ENCODE data around the gene PPP1R14C. TPM values are rescaled to one million over a fixed set of nuclear protein-coding genes. Genes with fewer than 3 reads are reported as not detected.

The PPP1R14C gene
- polyA plus RNA-seq, 2 of the 4 experiments (the other 2 are of a cell fraction): 0.34 to 0.43 TPM

- ChIA-PET CTCF (no interaction called here), POLR2A (no interaction called here)
- Histone ChIP-seq H3K4me3 (no peak overlapping the region), H3K9me3 (no peaks in the 10 kb centered on the region), H3K4me2 (no peak overlapping the region), H3K27ac (no peak overlapping the region), H3K4me1 (no peaks in the 10 kb centered on the region)
- no peak for ATAC-seq
- no peak for DNase-seq (ENCODE audit: low read depth in 1 of 2, low spot score in 1 of 2)
- WGBS (ENCODE audit: missing lambda C conversion rate): 22% methylated on average over 9 of the region's 9 CpGs
- TF ChIP-seq JUNB (IDR thresholded peaks at IDR 0.05) (no peak), MYC (IDR thresholded peaks at IDR 0.05; ENCODE audit: borderline replicate concordance, low read length) (no peak), CBX8 (IDR thresholded peaks at IDR 0.05) (no peak), MAX (IDR thresholded peaks at IDR 0.05) (no peak), EHMT2 (IDR thresholded peaks at IDR 0.05; ENCODE audit: low read depth) (no peak), POLR2AphosphoS2 (conservative IDR thresholded peaks at IDR 0.05; ENCODE audit: low read length) (no peak), HMGXB4 (CRISPR knock-in tag; IDR thresholded peaks at IDR 0.05; ENCODE audit: borderline replicate concordance) (no peak), ESRRA (IDR thresholded peaks at IDR 0.05; ENCODE audit: borderline replicate concordance, low read length) (no peak)
- no peak for FAIRE-seq
Observed at GRCh38 chr6:150129616-150130505, 13.0 kb upstream of the PPP1R14C start.

GRCh38 chr6:150133686-150134085, 9.2 kb upstream of the PPP1R14C start:
- Histone ChIP-seq H3K27ac (no peak overlapping the region), H3K4me3 (no peak overlapping the region), H3K4me1 (no peaks in the 10 kb centered on the region), H3K4me2 (no peak overlapping the region), H3K9me3 (no peaks in the 10 kb centered on the region)
- CTCF ChIA-PET: interaction anchor here (0.9 to 1.4 kb wide), 2 partner anchors 51 to 61 kb away, joined by 3 read pairs; no protein-coding TSS in a partner anchor
- WGBS (ENCODE audit: missing lambda C conversion rate): 36% methylated on average over 2 of the region's 2 CpGs
- no peak for TF ChIP-seq HOXB5 (CRISPR knock-in tag; IDR thresholded peaks at IDR 0.05)
- TF ChIP-seq ATOH8 (CRISPR knock-in tag; IDR thresholded peaks at IDR 0.05; ENCODE audit: low read depth): no peak
- no peak for TF ChIP-seq HOXB13 (CRISPR knock-in tag; IDR thresholded peaks at IDR 0.05; ENCODE audit: low read depth)
- TF ChIP-seq MAX (IDR thresholded peaks at IDR 0.05): no peak
- TF ChIP-seq ZNF302 (CRISPR knock-in tag; IDR thresholded peaks at IDR 0.05): no peak
- TF ChIP-seq E2F6 (IDR thresholded peaks at IDR 0.05; ENCODE audit: borderline replicate concordance, low read depth): no peak
- TF ChIP-seq RAD21 (conservative IDR thresholded peaks at IDR 0.05 in 1 of 2, IDR thresholded peaks at IDR 0.05 in 1 of 2): no peak
- no peak for TF ChIP-seq POLR2AphosphoS2 (conservative IDR thresholded peaks at IDR 0.05; ENCODE audit: low read length)
- TF ChIP-seq HMGXB4 (CRISPR knock-in tag; IDR thresholded peaks at IDR 0.05; ENCODE audit: borderline replicate concordance): no peak
- TF ChIP-seq NFE2L2 (conservative IDR thresholded peaks at IDR 0.05; ENCODE audit: low read length): no peak
- no peak for TF ChIP-seq KDM5A (IDR thresholded peaks at IDR 0.05)
- TF ChIP-seq PHF8 (IDR thresholded peaks at IDR 0.05; ENCODE audit: borderline replicate concordance, low read depth): no peak
- TF ChIP-seq CHD4 (IDR thresholded peaks at IDR 0.05; ENCODE audit: borderline replicate concordance): no peak
- TF ChIP-seq FOSB (CRISPR knock-in tag; IDR thresholded peaks at IDR 0.05): no peak
- DNase-seq (ENCODE audit: low read depth in 1 of 2, low spot score in 1 of 2): no peak
- POLR2A ChIA-PET: no interaction called here
- FAIRE-seq: no peak
- ATAC-seq: no peak
